GM21381 (cell line): Measurements from ENCODE around the gene CAMKK2.
"Not testable (repeated sequence)": the region's sequence is repeated elsewhere in the genome, so short reads cannot be mapped to it uniquely, and the experiment has no call there.

Source experiments
- ATAC-seq: cut with Tn5 transposase; IDR thresholded peaks from one replicate; pipeline ENCODE4 v1.9.1; 2021; ENCODE audit warnings: mild to moderate bottlenecking, moderate library complexity; ENCODE audit not compliant: unreplicated experiment

CAMKK2 gene

DNA sequence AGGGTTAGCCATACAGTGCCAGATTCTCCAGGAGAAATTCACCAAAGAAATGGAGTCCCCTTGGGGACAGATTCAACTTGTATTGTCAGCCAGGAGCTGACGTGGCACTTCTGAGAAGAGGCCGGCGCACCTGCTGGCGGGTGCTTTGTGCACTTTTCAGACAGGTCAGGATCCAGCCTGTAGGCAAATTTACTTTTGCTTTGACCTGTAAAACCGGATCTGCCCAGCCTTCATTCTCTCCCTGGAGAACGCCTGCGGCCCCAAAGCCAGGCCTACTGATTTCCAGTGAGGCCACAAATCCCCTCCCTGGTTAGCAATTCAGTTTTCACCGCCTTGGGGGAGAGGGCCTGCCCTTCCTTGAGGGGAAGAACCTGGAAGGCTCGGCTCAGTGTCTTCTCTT lies 69.2 kb downstream of the CAMKK2 start:
- peak; percentile 63 for ATAC-seq

DNA sequence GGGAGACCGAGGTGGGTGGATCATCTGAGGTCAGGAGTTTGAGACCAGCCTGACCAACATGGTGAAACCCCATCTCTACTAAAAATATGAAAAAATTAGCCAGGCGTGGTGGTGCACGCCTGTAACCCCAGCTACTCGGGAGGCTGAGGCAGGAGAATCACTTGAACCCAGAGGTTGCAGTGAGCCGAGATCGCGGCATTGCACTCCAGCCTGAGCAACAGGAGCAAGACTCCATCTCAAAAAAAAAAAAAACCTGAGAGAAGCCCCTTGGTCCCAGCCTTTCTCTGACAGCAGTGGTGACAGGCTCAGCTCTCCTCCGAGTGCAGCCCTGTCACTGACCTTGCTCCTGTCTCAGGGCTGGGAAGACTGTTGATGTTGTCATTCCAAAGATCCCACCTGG lies 69.6 kb downstream of the CAMKK2 start:
- not testable (repeated sequence) for ATAC-seq

DNA sequence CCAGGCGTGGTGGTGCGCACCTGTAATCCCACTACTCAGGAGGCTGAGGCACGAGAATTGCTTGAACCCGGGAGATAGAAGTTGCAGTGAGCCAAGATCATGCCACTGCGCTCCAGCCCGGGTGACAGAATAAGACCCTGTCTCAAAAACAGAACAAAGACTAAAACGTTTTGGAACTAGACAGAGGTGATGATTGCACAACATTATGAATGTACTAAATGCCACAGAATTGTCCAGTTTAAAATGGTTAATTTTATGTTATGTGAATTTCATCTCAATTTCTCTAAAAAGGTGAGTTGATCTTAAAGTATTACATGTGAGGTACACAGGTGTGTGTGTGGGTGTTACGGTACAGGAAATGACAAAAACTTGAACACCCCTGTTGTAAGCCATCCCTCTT lies 70.1 kb downstream of the CAMKK2 start:
- no peak for ATAC-seq

DNA sequence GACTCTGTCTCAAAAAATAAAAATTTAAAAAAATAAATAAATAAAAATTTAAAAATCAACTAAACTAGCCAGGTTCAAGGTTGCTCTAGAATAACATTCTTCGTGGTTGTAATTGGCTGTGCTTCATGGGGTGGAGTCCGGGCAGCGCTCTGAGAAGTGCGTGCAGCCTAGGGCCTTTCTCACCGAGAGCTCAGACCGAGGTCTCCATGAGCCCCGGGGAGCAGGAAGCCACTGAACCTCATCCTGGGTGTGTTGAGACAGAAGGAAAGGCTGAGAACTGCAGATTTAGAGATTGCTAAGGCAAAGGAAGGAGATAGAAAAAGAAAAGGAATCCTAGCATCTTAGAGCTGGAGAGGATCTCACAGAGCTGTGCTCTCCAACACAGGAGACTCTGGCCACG lies 71.9 kb downstream of the CAMKK2 start:
- ATAC-seq, result no peak

DNA sequence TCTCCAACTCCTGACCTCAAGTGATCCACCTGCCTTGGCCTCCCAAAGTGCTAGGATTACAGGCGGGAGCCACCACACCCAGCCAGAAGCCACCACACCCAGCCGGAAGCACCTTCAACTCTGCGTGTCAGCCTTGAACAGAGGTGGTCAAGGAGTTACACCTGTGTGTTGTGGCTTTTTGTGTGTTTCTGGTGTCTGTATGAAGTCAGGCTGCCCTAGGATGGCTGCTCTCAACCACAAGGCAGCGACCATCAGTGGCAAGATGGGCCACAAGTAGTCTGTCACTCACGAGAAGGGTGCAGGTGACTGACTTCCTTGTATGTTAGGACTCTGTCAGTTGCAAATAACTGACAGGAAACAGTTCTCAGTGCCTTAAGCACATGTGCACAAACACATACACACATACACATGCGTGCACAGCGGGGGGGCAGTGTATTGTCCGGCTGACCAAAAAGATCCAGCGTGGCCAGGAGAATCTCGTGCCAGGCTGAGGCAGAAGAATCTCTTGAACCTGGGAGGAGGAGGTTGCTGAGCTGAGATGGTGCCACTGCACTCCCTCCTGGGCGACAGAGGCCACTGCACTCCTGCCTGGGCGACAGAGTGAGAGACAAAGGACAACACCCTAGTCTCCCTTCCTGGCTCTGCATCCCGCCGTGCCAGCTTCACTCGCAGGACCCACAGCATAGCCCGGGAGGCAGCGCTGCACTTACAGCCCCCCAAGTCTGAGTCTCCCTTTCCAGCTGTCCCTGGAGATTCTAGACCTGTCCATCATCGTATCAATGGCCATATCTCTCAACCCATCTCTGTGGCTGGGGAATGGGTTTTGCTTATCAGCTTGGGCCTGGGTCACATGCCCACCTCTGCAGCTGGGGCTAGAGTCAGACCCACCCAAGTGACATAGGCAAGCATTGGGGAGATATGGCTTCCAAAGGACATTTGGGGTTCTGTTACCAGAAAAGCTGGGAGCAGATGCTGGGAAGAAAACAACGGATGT lies 72.9 kb downstream of the CAMKK2 start:
- peak; percentile 47 for ATAC-seq

DNA sequence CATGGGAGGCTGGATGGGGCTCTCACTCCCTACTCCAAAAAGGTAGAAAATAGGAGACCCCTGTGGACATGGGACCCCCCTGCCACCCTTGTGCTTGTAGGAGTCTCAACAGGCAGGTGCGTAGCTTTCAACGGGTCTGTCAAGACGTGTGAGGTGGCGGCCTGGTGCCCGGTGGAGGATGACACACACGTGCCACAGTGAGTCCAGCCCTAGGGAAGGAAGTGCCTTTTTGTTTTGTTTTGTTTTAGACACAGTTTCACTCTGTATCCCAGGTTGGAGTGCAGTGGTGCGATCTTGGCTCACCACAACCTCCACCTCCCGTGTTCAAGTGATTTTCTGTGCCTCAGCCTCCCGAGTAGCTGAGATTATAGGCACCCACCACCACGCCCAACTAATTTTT lies 73.7 kb downstream of the CAMKK2 start:
- no peak for ATAC-seq

DNA sequence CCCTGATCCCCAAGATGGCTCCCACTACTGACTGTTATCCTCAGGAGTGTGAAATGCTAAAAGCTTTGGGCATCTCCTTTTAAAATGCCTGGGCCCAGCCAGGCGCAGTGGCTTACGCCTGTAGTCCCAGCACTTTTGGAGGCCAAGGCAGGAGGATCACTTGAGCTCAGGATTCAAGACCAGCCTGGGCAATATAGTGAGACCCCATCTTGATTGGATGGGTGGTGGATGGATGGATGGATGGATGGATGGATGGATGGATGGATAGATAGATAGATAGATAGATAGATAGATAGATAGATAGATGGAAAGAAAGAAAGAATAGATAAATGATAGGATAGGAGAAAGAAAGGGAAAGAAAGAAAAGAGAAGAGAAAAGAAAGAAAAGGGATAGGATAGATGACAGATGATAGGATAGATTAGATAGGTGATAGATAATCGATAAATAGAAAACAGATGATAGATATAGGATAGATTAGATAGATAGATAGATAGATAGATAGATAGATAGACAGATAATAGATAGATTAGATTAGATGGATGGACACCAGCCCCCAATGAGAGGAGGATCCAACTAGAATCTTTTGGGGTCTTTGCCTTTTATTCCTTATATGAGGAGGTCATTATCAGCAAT lies 77.0 kb downstream of the CAMKK2 start:
- no peak for ATAC-seq

DNA sequence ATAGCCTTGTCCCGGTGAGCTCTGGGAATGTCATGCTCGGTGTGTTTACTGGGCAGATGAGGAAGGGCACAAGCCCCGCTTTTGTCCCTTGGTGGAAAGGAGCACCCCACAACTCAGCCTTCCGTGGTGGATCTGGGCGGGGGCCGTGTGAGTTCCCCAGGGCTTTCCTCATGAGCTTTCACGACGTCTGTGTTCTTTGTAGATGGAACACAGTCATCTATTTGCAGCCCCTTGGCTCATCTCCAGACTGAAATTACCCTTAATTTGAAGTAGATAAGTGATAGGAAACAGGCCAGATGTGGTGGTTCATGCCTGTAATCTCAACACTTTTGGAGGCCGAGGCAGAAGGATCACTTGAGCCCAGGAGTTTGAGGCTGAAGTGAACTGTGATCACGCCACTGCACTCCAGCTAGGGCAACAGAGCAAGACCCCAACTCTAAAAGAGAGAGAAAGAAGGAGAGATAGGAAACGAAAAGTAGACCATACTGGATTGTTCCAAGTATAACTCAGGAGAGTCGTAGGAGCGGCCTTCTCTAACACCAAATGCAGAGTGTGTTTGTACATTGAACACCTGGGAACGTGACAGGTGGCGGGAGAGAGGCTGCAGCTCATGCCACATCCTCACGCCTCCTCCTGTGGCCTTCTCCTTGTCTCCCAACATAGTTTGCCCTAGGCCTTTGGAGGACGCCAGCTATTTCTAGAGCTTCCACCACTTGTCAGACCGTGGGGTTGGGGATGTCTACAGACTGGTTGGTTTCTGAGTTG lies 77.7 kb downstream of the CAMKK2 start:
- ATAC-seq, result no peak

DNA sequence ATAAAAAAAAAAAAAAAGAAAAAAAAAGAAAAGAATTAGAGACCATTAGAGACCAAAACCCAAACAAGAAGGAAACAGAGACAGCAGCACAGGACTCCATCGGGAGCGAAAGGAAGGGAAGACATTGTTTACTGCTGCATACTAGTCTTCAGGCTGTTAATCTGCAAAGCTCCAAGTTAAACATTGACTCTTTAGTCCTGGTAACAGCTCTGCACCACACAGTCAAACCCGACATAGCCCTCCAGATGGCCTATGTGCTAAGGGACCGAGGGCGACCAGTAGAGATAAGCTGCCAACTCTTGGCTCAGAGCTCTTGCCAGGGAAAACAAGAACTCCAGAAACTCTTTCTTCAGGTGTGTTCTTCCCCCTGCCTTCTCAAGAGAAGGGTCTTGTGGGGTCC lies 78.7 kb downstream of the CAMKK2 start:
- no peak for ATAC-seq

DNA sequence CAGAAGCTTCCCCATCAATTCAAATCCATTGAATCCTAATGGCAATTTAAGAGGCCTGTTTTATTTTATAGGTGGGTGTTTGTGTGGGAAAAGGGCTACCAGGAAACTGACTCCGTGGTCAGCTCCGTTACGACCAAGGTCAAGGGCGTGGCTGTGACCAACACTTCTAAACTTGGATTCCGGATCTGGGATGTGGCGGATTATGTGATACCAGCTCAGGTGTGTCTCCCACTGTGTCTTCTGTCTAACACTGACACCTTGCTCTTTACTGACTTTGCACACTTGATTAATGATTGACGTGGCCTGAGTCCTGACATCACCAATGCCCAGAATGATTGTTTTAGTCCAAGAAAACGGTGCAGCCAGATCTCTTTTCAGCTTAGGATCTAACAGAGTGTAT lies 79.4 kb downstream of the CAMKK2 start:
- ATAC-seq, result no peak

DNA sequence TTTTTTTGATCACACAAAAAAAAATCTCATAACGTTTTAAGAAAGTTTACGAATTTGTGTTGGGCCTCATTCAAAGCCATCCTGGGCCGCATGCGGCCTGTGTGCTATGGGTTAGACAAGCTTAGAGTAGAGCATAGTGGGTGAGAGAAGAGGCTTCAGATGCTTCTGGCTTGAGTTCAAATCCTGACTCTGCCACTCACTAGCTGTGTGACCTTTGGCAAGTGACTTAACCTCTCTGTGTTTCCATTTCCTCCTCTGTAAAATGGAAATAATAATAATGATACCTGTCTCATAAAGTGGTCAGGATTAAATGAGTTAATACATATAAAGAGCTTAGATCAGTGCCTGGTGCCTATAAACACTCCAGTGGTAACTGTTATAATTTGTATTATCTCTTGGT lies 80.4 kb downstream of the CAMKK2 start:
- ATAC-seq, result no peak

DNA sequence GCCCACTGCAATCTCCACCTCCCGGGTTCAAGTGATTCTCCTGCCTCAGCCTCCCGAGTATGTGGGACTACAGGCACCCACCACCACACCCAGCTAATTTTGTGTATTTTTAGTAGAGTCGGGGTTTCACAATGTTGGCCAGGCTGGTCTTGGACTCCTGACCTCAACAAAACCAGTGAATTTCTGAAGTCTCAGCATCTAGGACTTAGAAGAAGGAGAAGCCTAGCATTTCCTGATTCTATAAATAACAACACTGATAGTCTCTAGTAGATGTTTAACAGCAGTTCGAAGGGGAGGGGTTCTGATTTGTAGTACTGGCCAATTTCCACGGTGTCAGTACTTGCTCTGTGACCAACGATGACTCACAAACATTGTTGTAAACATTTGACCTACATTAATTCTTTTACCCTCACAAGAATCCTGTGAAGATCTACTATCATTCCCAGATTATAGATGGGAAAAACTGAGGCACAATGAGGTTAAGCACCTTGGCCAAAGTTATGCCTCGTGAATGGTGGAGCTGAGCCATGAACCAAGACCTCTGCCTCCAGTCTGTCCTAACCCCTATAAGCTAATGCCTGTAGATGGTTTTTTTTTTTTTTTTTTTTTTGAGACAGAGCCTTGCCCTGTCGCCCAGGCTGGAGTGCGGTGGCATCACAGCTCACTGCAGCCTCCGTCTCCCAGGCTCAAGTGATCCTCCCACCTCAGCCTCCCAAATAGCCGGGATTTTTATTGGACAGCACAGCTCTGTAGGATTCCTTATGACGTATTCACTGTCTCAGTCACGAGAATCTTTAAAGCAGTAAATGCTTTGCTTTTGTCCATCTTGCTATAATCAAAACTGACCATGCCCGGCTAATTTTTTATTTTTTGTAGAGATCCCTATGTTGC lies 81.4 kb downstream of the CAMKK2 start:
- no peak for ATAC-seq

DNA sequence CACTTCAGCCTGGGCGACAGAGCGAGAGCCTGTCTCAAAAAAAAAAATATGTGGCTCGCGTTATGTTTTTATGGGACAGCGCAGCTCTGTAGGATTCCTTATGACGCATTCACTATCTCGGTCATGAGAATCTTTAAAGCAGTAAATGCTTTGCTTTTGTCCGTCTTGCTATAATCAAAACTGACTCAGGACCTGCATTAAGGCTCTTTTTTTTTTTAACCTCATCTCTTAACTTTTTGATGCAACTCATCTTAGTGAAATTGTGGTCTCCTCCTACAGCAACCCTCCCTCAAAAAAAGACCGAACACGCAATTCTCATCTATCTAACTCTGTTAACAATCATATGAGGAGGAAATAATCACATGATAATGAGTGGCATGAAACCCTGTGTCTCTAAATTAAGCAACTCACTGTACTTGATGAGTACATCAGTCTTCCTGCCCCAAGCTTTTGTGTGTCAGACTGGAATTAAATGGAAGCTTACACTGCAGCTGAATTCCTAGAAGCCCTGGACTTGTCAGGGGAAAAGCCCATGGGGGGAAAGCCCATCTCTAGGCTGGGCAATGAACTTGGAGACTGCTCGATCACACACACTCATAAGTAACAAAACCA lies 82.2 kb downstream of the CAMKK2 start:
- ATAC-seq, result no peak

DNA sequence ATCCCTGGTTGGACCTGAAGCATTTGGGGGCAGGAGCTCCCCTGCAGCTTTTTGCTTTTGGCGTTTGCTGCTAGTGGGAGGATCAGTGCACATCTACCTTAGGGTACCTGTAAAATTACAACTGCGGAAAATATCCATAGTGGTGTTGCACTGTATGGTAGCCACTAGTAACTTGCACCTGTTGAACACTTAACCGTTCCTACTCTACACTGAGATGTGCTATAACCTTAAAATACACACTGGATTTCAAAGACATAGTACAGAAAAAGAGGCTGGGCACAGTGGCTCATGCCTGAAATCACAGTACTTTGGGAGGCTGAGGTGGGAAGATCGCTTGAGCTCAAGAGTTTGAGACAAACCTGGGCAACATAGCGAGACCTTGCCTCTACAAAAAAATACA lies 83.6 kb downstream of the CAMKK2 start:
- ATAC-seq, result no peak

DNA sequence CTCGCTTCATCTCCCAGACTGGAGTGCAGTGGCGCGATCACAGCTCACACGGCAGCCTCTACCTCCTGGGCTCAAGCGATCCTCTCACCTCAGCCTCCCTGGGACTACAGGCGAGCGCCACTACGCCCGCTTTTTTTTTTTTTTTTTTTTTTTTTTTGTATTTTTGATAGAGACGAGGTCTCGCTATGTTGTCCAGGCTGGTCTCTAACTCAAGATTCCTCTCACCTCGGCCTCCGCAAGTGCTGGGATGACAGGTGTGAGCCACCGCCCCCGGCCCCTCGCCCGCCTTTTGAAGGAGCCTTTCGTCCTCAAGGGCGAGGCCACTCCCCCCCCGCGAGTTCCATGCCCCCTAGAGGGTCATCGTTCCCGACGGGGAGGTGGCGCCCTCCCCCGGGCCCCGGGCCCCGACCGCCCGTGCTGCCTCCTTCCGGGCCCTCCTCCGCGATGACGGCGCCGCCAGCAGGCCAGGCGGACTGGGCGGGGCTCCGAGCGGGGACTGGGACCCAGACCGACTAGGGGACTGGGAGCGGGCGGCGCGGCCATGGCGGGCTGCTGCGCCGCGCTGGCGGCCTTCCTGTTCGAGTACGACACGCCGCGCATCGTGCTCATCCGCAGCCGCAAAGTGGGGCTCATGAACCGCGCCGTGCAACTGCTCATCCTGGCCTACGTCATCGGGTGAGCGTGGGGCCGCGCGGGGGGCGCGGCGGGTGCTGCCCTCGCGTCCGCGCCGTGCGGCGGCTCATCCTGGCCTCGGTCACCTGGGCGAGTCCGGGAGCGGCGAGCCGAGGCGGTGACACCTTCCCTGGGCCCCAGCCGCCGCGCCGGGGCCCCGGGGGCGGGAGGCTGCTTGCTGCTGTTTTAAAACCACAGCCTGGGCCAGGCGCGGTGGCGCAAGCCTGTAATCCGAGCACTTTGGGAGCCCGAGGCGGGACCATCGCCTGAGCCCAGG lies 86.6 kb downstream of the CAMKK2 start, which contains the start of gene P2RX4:
Gene P2RX4 (plus strand): TSS at position 506 of the 949 bp plus-strand sequence. CDS start 36 bp downstream, at position 542.
- ATAC-seq, result peak; percentile 82

DNA sequence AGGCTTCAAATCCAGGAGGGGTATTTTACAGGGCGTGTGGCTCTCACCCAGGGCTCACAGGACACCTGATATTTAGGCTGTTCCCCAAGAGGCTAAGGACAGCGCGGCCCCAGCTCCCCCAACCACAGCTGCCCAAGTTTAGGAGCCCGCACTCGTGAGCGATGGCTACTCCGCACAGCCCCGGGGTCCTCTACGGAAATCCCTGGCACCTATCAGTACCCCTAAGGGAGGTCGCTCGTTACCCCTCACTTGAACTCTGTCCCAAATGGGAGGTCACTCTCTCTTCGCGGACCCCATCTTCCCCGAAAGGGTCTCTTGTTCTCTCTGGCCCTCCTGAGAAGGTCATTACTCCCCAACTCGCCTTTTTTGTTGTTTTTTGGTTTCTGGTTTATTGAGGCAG lies 87.3 kb downstream of the CAMKK2 start:
- ATAC-seq, result no peak

DNA sequence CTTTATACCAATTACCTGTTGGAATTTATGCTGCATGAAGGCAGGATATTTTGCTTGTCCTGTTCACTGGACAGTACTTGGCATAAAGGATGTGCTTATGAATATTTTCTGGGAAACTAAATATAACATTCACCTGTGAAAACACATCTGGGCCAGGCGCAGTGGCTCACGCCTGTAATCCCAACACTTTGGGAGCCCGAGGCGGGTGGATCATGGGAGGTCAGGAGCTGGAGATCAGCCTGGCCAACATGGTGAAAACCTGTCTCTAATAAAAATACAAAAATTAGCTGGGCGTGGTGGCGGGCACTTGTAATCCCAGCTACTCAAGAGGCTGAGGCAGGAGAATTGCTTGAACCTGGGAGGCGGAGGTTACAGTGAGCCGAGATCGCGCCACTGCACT lies 87.9 kb downstream of the CAMKK2 start:
- not testable (repeated sequence) for ATAC-seq

DNA sequence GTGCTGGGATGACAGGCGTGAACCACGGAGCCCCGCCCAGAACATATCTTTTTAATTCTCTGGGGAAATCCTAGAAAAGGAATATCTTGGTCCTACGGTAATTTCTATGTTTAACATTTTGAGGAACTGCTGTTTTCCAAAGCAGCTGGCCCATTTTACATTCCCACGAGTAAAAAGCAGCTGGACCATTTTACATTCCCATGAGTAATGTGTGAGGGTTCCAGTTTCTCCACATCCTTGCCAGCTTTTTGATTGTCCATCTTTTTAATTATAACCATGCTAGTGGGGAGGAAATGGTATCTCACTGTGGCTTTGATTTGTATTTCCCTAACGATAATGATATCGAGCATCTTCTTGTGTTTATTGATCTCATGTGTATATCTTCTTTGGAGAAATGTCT lies 91.0 kb downstream of the CAMKK2 start:
- no peak for ATAC-seq

DNA sequence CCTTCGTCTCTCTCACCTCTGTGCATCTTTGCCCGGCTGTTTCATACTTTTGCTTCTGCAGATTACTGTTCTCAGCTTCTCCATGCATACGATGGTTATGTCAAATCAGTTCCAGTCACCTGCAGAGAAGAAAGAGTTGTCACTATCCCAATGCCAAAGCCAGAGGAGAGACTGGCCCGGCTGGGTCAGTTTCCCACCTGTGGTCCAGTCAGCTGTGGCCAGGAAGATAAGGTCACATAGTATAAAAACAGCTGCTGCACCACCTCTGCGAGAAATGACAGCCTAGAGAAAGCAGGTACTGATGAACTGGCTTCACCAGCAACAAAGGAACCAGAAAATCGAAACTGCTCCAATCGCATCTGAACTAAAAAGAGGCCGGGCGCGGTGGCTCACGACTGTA lies 93.0 kb downstream of the CAMKK2 start:
- no peak for ATAC-seq
